Ishikawa (cell line): Measurements from ENCODE around the gene PAIP2.

Experiments used
- CEBPB ChIP-seq: IDR thresholded peaks from 2 replicates; pipeline ENCODE4 v1.6.1; 2012
- EGR1 ChIP-seq: IDR thresholded peaks from 2 replicates; pipeline ENCODE4 v1.6.1; 2012
- MAX ChIP-seq: IDR thresholded peaks from 2 replicates; pipeline ENCODE4 v1.6.1; 2012
- RAD21 ChIP-seq: IDR thresholded peaks from 2 replicates; pipeline ENCODE4 v1.6.1; 2012; ENCODE audit warnings: low read depth
- TCF12 ChIP-seq: IDR thresholded peaks from 2 replicates; pipeline ENCODE4 v1.6.1; 2012; ENCODE audit warnings: low read depth
- TEAD4 ChIP-seq: IDR thresholded peaks from 2 replicates; pipeline ENCODE4 v1.6.1; 2012
- YY1 ChIP-seq: IDR thresholded peaks from 2 replicates; pipeline ENCODE4 v1.6.1; 2012; ENCODE audit warnings: low read depth
- ZBTB7A ChIP-seq: IDR thresholded peaks from 2 replicates; pipeline ENCODE4 v1.6.1; 2012; ENCODE audit warnings: low read depth
- TF ChIP-seq, protein P1 (sequence below): IDR thresholded peaks from 2 replicates; pipeline ENCODE4 v1.6.1; 2012
- TF ChIP-seq, protein P2 (sequence below): IDR thresholded peaks from 2 replicates; pipeline ENCODE4 v1.6.1; 2012; ENCODE audit warnings: low read depth, mild to moderate bottlenecking

- no peak for TF ChIP-seq MAX
- TF ChIP-seq, protein P1, sequence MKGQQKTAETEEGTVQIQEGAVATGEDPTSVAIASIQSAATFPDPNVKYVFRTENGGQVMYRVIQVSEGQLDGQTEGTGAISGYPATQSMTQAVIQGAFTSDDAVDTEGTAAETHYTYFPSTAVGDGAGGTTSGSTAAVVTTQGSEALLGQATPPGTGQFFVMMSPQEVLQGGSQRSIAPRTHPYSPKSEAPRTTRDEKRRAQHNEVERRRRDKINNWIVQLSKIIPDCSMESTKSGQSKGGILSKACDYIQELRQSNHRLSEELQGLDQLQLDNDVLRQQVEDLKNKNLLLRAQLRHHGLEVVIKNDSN: no peak
- TF ChIP-seq TEAD4: no peak
- TF ChIP-seq, protein P2, sequence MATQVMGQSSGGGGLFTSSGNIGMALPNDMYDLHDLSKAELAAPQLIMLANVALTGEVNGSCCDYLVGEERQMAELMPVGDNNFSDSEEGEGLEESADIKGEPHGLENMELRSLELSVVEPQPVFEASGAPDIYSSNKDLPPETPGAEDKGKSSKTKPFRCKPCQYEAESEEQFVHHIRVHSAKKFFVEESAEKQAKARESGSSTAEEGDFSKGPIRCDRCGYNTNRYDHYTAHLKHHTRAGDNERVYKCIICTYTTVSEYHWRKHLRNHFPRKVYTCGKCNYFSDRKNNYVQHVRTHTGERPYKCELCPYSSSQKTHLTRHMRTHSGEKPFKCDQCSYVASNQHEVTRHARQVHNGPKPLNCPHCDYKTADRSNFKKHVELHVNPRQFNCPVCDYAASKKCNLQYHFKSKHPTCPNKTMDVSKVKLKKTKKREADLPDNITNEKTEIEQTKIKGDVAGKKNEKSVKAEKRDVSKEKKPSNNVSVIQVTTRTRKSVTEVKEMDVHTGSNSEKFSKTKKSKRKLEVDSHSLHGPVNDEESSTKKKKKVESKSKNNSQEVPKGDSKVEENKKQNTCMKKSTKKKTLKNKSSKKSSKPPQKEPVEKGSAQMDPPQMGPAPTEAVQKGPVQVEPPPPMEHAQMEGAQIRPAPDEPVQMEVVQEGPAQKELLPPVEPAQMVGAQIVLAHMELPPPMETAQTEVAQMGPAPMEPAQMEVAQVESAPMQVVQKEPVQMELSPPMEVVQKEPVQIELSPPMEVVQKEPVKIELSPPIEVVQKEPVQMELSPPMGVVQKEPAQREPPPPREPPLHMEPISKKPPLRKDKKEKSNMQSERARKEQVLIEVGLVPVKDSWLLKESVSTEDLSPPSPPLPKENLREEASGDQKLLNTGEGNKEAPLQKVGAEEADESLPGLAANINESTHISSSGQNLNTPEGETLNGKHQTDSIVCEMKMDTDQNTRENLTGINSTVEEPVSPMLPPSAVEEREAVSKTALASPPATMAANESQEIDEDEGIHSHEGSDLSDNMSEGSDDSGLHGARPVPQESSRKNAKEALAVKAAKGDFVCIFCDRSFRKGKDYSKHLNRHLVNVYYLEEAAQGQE: no peak
- no peak for TF ChIP-seq ZBTB7A
- no peak for TF ChIP-seq RAD21
- no peak for TF ChIP-seq YY1
- no peak for TF ChIP-seq CEBPB
- TF ChIP-seq EGR1: no peak
- TF ChIP-seq TCF12: no peak
Observed at GRCh38 chr5:139354186-139354585, 12.5 kb downstream of the PAIP2 start.
